HG03442 (cell line): Measurements from ENCODE around the gene DCST2.
A peak's percentile ranks its signal among the peaks of the same experiment; 100 is the strongest.

Experiments used
- ATAC-seq: cut with Tn5 transposase; IDR thresholded peaks from one replicate; pipeline ENCODE4 v1.9.1; 2021; ENCODE audit warnings: mild to moderate bottlenecking, moderate library complexity; ENCODE audit not compliant: unreplicated experiment

Gene DCST2

GRCh38 chr1:155050560-155051341 is 17.2 kb upstream of the DCST2 start, which contains the start of gene ADAM15:
ADAM15 (plus strand) TSS chr1:155051316; CDS start chr1:155051387, 71 bp downstream.
- peak; percentile 57 for ATAC-seq

GRCh38 chr1:155049651-155050559 is 16.3 kb upstream of the DCST2 start:
- no peak for ATAC-seq

- no peak for ATAC-seq
Observed at GRCh38 chr1:155048449-155049334, 15.1 kb upstream of the DCST2 start.

- no peak for ATAC-seq
Observed at GRCh38 chr1:155044812-155045657, 11.5 kb upstream of the DCST2 start.

GRCh38 chr1:155044365-155044764 is 10.8 kb upstream of the DCST2 start:
- no peak for ATAC-seq

GRCh38 chr1:155043793-155044192 is 10.2 kb upstream of the DCST2 start:
- no peak for ATAC-seq

GRCh38 chr1:155043301-155043702 is 9.7 kb upstream of the DCST2 start:
- ATAC-seq: no peak

- ATAC-seq: no peak
Observed at GRCh38 chr1:155042789-155043188, 9.2 kb upstream of the DCST2 start.

- ATAC-seq: no peak
Observed at GRCh38 chr1:155040358-155041093, 6.9 kb upstream of the DCST2 start.

GRCh38 chr1:155039308-155039669 is 5.7 kb upstream of the DCST2 start:
- ATAC-seq: no peak

- ATAC-seq: no peak
Observed at GRCh38 chr1:155038602-155039307, 5.2 kb upstream of the DCST2 start.

GRCh38 chr1:155037851-155038441 is 4.4 kb upstream of the DCST2 start:
- no peak for ATAC-seq

- ATAC-seq: no peak
Observed at GRCh38 chr1:155037043-155037442, 3.5 kb upstream of the DCST2 start.

- no peak for ATAC-seq
Observed at GRCh38 chr1:155035936-155036335, 2.4 kb upstream of the DCST2 start.

- ATAC-seq: no peak
Observed at GRCh38 chr1:155034318-155035208, 982 bp upstream of the DCST2 start.

GRCh38 chr1:155032886-155033285 is 695 bp downstream of the DCST2 start:
- no peak for ATAC-seq

GRCh38 chr1:155030899-155031298 is 2.7 kb downstream of the DCST2 start:
- no peak for ATAC-seq
